D721Med (cell line): ENCODE results near the gene SIM2.

ENCODE experiments used
- DNase-seq: peaks from one replicate; pipeline ENCODE4 v3.0.0; 2011; ENCODE audit warnings: low spot score; ENCODE audit not compliant: insufficient read length
- FAIRE-seq: peaks from 2 replicates; lab custom pipeline; 2011; peaks lifted over from hg19 to GRCh38; lab: Jason Lieb, UNC
- CTCF ChIP-seq: IDR thresholded peaks from 2 replicates; pipeline ENCODE4 v1.5.1; 2012; ENCODE audit warnings: mild to moderate bottlenecking, control low read depth; ENCODE audit not compliant: insufficient read depth; ENCODE audit errors: missing control alignments

SIM2 gene

GRCh38 chr21:36700971-36701755 lies 2.2 kb downstream of the SIM2 start:
- DNase-seq (no peak), FAIRE-seq (no peak)
- TF ChIP-seq CTCF: no peak

- DNase-seq: no peak
- no peak for TF ChIP-seq CTCF
- FAIRE-seq: no peak
Measured at GRCh38 chr21:36701756-36702621, 3.1 kb downstream of the SIM2 start.

GRCh38 chr21:36702622-36702968 lies 3.7 kb downstream of the SIM2 start:
- DNase-seq (no peak), FAIRE-seq (no peak)
- no peak for TF ChIP-seq CTCF

GRCh38 chr21:36703123-36703522 lies 4.2 kb downstream of the SIM2 start:
- TF ChIP-seq CTCF: no peak
- DNase-seq: no peak
- FAIRE-seq: no peak

- no peak for DNase-seq
- TF ChIP-seq CTCF: no peak
- no peak for FAIRE-seq
Measured at GRCh38 chr21:36703626-36704280, 4.8 kb downstream of the SIM2 start.

GRCh38 chr21:36704281-36704957 lies 5.5 kb downstream of the SIM2 start:
- DNase-seq: no peak
- no peak for FAIRE-seq

More at GRCh38 chr21:36704281-36704957, 5.5 kb downstream of the SIM2 start:
- TF ChIP-seq CTCF: no peak
